Measurements from ENCODE around the gene QPCTL. TPM values are rescaled to one million over a fixed set of nuclear protein-coding genes. Genes with fewer than 3 reads are reported as not detected.

The QPCTL gene
- total and polyA plus RNA-seq, 9 of the 15 experiments (the other 6 are each of a cell fraction or from before 2014, with no cell fraction given): 0.99 to 31.3 (median 12.7) TPM

- TF ChIP-seq SREBF2 (CRISPR knock-in tag; IDR thresholded peaks at IDR 0.05): no peak
- no peak for TF ChIP-seq ATF6 (CRISPR knock-in tag; IDR thresholded peaks at IDR 0.05)
- TF ChIP-seq FOXP1 (CRISPR knock-in tag; IDR thresholded peaks at IDR 0.05): peak; percentile 76; the same call in 1 of the 2 replicates
- peak; percentile 59; the same call in 1 of the 2 replicates for TF ChIP-seq POLR2AphosphoS5 (IDR thresholded peaks at IDR 0.05; ENCODE audit: control insufficient read depth, insufficient read depth, low read depth, low read length)
- TF ChIP-seq E2F4 (CRISPR knock-in tag; IDR thresholded peaks at IDR 0.05; ENCODE audit: low read depth): no peak
- TF ChIP-seq ZBTB8A (IDR thresholded peaks at IDR 0.05; ENCODE audit: partially characterized antibody): no peak
- TF ChIP-seq CHD2 (IDR thresholded peaks at IDR 0.05; ENCODE audit: low read depth, low read length): peak; percentile 71
- peak; percentile 58; the same call in 1 of the 2 replicates for TF ChIP-seq HCFC1 (IDR thresholded peaks at IDR 0.05; ENCODE audit: low read depth, low read length)
- no peak for TF ChIP-seq LARP7 (IDR thresholded peaks at IDR 0.05)
- peak; percentile 53 for TF ChIP-seq CTCFL (IDR thresholded peaks at IDR 0.05; ENCODE audit: borderline replicate concordance, insufficient read depth, low read depth, low read length, poor library complexity, severe bottlenecking)
- no peak for TF ChIP-seq ZKSCAN8 (CRISPR knock-in tag; IDR thresholded peaks at IDR 0.05)
- TF ChIP-seq SIN3A (IDR thresholded peaks at IDR 0.05; ENCODE audit: borderline replicate concordance in 2 of 2, control insufficient read depth in 1 of 2, low read depth in 2 of 2, low read length in 2 of 2): peak in 1 of 2 experiments; percentile 82; a peak in 1 of 4 replicates
- TF ChIP-seq SMAD3 (CRISPR knock-in tag; conservative IDR thresholded peaks at IDR 0.05): peak; percentile 23; the same call in 1 of the 2 replicates
- TF ChIP-seq KDM2B (CRISPR knock-in tag; IDR thresholded peaks at IDR 0.05): no peak
- TF ChIP-seq DPF2 (IDR thresholded peaks at IDR 0.05): no peak
- no peak for TF ChIP-seq ZNF212 (CRISPR knock-in tag; IDR thresholded peaks at IDR 0.05)
- no peak for TF ChIP-seq DMBX1 (CRISPR knock-in tag; IDR thresholded peaks at IDR 0.05; ENCODE audit: borderline replicate concordance)
- TF ChIP-seq NCOA6 (IDR thresholded peaks at IDR 0.05): no peak
- TF ChIP-seq TCF7L2 (IDR thresholded peaks at IDR 0.05; ENCODE audit: low read depth, low read length): no peak; the same call in 1 of the 2 replicates
- peak; percentile 89 for TF ChIP-seq NR2C1 (IDR thresholded peaks at IDR 0.05)
- peak; percentile 88 for TF ChIP-seq NR2C1 (tag; IDR thresholded peaks at IDR 0.05)
- no peak for TF ChIP-seq BRD9 (IDR thresholded peaks at IDR 0.05; ENCODE audit: low read depth, partially characterized antibody)
- TF ChIP-seq RBFOX2 (IDR thresholded peaks at IDR 0.05; ENCODE audit: low read depth, low read length): peak; percentile 80
These were observed 24.9 kb downstream of the QPCTL start (continued) for GRCh38 chr19:45717131-45717982.

Measured in K562 (cell line).